Smooth muscle cell of the umbilical artery (primary cell): Measurements from ENCODE around the gene MT1X. TPM values are rescaled to one million over a fixed set of nuclear protein-coding genes. Genes with fewer than 3 reads are reported as not detected.

ENCODE experiments used
- total RNA-seq: library from RNA; depleted of rRNA; stranded (reverse); fragments of >200 nt; gene quantifications from 2 replicates; pipeline ENCODE4 v1.2.3, GENCODE V29; 2014

The MT1X gene
- total RNA-seq: 9.4 and 13.4 TPM in 2 replicates

DNA sequence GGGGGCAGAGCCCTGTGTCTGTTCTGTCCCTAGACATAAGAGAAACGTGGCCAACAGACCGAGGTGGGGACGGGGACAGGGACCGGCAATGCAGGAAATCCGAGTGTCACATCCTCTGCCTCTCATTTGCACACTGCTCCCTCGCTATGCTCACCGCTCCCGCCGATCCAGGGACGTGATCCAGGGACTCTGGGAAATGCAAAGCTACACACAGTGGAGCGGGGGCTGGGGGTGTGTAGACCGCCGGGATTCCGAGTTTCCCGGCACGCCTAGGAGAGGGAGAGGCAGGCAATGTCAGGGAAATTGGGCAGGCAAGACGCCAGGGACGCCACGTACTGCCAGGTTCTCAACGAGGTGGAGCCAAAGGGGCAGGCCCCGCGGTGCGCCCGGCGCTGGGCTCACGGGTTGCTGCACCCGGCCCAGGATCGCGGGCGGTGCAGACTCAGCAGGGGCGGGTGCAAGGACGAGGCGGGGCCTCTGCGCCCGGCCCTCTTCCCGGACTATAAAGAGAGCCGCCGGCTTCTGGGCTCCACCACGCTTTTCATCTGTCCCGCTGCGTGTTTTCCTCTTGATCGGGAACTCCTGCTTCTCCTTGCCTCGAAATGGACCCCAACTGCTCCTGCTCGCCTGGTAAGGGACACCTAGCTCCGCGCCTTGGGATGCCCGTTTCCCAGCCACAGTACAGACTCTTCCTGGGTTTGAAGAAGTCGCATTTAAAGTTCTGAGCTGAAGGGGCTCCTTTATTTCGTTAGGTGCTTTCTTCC is at the start of gene MT1X:
MT1X (plus strand) TSS at position 532 of the 764 bp plus-strand sequence; CDS start at position 603, 71 bp downstream.

GRCh38 chr16:56637814-56638750 is 44.2 kb upstream of the MT1X start, which contains the start of gene MT1A:
TSS of gene MT1A (plus strand) at chr16:56638666. CDS start at chr16:56638739, 73 bp downstream.

DNA sequence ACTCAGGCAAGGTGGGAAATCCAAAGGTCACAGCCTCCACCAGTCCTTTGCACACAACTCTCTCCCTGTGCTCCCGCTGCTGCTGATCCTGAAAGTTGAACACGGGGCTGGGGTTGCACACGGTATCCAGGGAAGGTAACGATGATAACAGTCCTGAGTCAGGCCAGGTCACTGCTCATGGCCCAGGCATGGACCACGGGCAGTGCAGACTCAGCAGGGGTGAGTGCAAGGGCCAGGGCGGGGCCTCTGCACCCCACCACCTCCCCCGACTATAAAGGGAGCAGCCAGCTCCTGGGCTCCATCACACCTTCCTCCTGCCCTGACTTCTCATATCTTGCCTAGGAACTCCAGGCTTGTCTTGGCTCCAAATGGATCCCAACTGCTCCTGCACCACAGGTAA is 30.7 kb upstream of the MT1X start, which contains the start of gene MT1B:
MT1B (plus strand) TSS at position 301 of the 400 bp plus-strand sequence; CDS start at position 369, 68 bp downstream.

GRCh38 chr16:56657555-56658326 is 24.5 kb upstream of the MT1X start, which contains the start of gene MT1F:
TSS of gene MT1F (plus strand) at chr16:56657959. CDS start at chr16:56658059, 100 bp downstream.

GRCh38 chr16:56667581-56668571 is 14.4 kb upstream of the MT1X start, which contains the start of gene MT1G:
TSS of gene MT1G (minus strand) at chr16:56668065. CDS start at chr16:56667993, 72 bp downstream.

DNA sequence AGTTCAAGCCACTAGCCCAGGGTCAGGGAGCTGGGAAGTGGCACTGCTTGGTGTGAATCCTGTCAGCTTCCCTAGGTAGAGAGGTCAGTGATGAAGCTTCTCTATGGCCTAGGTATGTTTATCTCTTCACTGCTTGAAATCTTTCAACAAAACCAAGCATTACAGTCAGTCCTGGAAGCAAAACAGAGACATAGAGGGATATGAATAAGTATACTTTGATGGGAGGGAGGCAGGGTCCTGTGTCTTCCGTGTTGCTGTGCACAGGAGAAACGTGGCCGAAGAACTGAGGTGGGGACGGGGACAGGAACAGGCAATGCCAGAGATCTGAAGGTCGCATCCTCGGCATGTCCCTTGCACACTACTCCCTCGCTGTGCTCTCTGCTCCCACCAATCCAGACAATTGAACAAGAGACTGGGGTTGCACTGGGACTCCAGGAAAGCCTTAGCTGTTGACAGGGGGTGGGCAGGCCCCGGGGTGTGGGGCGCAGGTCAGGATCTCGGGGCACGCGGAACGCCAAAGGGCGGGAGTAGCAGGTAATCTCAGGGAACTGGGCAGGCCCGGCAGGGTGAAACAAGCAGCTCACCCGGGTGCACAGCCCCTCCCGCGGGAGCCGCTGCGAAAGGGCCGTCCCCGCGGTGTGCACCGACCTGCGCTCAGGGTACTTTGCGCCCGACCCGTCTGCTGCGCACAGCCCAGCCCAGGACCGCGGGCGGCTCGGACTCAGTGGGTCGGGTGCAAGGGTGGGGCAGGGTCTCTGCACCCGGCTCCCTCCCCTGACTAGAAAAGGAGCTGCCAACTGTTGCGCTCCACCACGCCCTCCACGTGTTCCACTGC is 13.0 kb upstream of the MT1X start, which contains the start of gene MT1H:
MT1H (plus strand) TSS at position 810 of the 835 bp plus-strand sequence. CDS start 71 bp downstream, outside the sequence.

GRCh38 chr16:56729735-56730662 is 47.7 kb downstream of the MT1X start, which contains the start of gene NUP93:
TSS of gene NUP93 (plus strand) at chr16:56730129. CDS start at chr16:56748248, 18,119 bp downstream.

Other genes with a start within 250 kb of the MT1X start
- 65.6 and 110 TPM in 2 replicates for gene NUDT21, start 231.1 kb upstream of the MT1X start, total RNA-seq
- 77.8 and 197 TPM in 2 replicates for gene OGFOD1, start 230.9 kb upstream of the MT1X start, total RNA-seq
- gene BBS2, start 162.4 kb upstream of the MT1X start, total RNA-seq: 51.5 and 63.5 TPM in 2 replicates
- not detected in 2 replicates for gene MT4, start 117.4 kb upstream of the MT1X start, total RNA-seq
- gene MT3, start 92.9 kb upstream of the MT1X start, total RNA-seq: not detected in 2 replicates
- 50.5 and 205 TPM in 2 replicates for gene MT2A, start 73.9 kb upstream of the MT1X start, total RNA-seq
- gene MT1E, start 56.7 kb upstream of the MT1X start, total RNA-seq: 51.1 and 79.6 TPM in 2 replicates
- not detected in 2 replicates for gene MT1M, start 49.8 kb upstream of the MT1X start, total RNA-seq
- gene MT1A, start 43.8 kb upstream of the MT1X start, total RNA-seq: 0.88 TPM in 1 of 2 replicates, not detected in the other
- not detected in 2 replicates for gene MT1B, start 30.6 kb upstream of the MT1X start, total RNA-seq
- gene MT1F, start 24.5 kb upstream of the MT1X start, total RNA-seq: not detected in 2 replicates
- not detected in 2 replicates for gene MT1G, start 14.4 kb upstream of the MT1X start, total RNA-seq
- gene MT1H, start 12.7 kb upstream of the MT1X start, total RNA-seq: not detected in 2 replicates
- 41.3 and 79.6 TPM in 2 replicates for gene NUP93, start 47.7 kb downstream of the MT1X start, total RNA-seq
- 0.30 TPM in 1 of 2 replicates, not detected in the other for gene SLC12A3, start 182.7 kb downstream of the MT1X start, total RNA-seq
- gene HERPUD1, start 249.7 kb downstream of the MT1X start, total RNA-seq: 169 and 222 TPM in 2 replicates